GM08714 (cell line): ENCODE measurements around the gene SSTR4.

Source experiments
- H3K4me3 ChIP-seq: fragments of 200-500 bp; sonication (Bioruptor generic); 2 replicates; pipeline ENCODE4 v1.5.1; 2014; ENCODE audit warnings: mild to moderate bottlenecking, low read length, inconsistent platforms
- ZNF274 ChIP-seq: IDR thresholded peaks from 2 replicates; pipeline ENCODE4 v1.6.1; 2012; ENCODE audit warnings: mild to moderate bottlenecking, low read depth, low read length

SSTR4 gene

GRCh38 chr20:23007886-23008655 is 27.0 kb upstream of the SSTR4 start:
- no peak overlapping the region for H3K4me3 ChIP-seq

DNA sequence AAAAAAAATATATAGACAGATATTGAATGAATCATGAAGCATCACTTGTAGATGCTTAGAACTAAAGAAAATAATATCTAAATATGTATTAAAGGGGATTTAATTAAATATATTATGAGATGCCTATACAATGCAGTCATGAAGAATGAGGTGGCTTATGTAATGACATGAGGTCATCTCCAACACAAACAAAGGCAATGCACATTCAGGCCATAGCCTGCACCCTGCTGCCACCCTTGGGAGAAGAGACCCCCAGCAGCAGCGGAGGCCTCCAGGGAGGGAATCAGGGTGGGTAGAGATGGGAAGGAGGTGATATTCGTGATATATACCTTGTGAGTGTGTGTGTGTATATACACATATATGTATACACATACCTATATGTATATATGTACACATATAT is 26.4 kb upstream of the SSTR4 start:
- TF ChIP-seq ZNF274: no peak
- no peak overlapping the region for H3K4me3 ChIP-seq

More at GRCh38 chr20:23007886-23008655, 27.0 kb upstream of the SSTR4 start:
- no peak for TF ChIP-seq ZNF274

DNA sequence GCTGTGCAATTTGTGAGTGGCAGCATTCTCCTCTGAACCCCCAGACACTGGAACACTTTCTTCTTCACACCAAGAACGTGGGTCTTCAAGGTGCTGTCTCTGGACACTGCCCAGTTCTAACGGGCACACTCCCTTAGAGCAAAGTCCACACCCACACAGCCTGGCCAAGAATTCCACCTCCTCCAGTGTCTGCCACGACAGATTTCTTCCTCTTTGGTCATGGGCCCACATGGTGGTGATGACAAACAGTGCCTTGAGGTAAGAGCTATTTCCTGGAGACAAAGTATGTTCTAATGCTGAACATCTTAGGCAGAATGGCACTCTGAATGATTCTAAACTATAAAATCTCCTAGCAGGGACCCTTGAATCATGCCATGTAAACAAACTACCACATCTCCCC is 25.5 kb upstream of the SSTR4 start:
- no peak for TF ChIP-seq ZNF274
- no peak overlapping the region for H3K4me3 ChIP-seq

- H3K4me3 ChIP-seq: no peak overlapping the region
- TF ChIP-seq ZNF274: no peak
Measured at GRCh38 chr20:23010096-23010495, 25.0 kb upstream of the SSTR4 start.

- no peak overlapping the region for H3K4me3 ChIP-seq
- no peak for TF ChIP-seq ZNF274
Measured at GRCh38 chr20:23011008-23011721, 23.9 kb upstream of the SSTR4 start.

GRCh38 chr20:23013429-23013828 is 21.7 kb upstream of the SSTR4 start:
- TF ChIP-seq ZNF274: no peak
- H3K4me3 ChIP-seq: no peak overlapping the region

- TF ChIP-seq ZNF274: no peak
- H3K4me3 ChIP-seq: no peak overlapping the region
Measured at GRCh38 chr20:23017516-23017915, 17.6 kb upstream of the SSTR4 start.

GRCh38 chr20:23018432-23018831 is 16.7 kb upstream of the SSTR4 start:
- no peak for TF ChIP-seq ZNF274
- no peak overlapping the region for H3K4me3 ChIP-seq

DNA sequence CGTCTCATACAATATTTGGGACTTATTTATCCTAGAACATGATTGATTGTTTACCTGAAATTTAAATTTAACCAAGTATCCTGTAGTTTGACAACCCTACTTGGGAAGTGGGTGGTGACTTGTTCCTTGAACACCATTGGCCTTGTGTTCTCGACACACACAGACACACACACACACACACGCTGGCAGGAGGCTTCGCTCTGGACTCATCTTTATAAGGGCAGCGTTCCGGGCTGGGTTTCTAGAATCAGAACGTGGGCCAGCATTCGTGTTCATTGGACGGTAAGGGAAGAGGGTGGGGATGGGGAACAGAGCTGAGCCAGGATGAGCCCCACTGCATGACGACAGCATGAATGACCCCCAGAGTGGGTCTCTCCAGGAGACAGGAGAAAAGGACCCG is 16.2 kb upstream of the SSTR4 start:
- TF ChIP-seq ZNF274: no peak
- H3K4me3 ChIP-seq: no peak overlapping the region

DNA sequence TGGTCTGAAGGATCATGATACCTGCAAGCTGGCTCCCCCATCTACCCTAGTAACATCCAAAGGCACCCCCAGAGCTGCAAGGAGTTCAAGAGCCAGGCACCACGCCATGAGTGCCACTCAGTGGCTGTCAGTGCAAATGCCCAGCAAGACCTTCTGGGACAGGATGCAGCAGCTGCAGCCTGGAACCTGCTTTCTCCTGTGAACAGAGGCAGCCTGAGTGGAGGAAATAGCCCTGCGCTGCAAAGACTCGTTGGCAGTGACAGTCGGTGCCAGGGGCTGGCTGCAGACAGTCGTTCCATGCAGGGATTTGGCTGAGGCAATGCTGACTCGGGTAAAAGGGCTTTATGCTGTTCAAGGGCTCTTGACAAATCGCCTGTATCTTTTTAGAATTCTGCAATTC is 15.7 kb upstream of the SSTR4 start:
- TF ChIP-seq ZNF274: no peak
- no peak overlapping the region for H3K4me3 ChIP-seq

DNA sequence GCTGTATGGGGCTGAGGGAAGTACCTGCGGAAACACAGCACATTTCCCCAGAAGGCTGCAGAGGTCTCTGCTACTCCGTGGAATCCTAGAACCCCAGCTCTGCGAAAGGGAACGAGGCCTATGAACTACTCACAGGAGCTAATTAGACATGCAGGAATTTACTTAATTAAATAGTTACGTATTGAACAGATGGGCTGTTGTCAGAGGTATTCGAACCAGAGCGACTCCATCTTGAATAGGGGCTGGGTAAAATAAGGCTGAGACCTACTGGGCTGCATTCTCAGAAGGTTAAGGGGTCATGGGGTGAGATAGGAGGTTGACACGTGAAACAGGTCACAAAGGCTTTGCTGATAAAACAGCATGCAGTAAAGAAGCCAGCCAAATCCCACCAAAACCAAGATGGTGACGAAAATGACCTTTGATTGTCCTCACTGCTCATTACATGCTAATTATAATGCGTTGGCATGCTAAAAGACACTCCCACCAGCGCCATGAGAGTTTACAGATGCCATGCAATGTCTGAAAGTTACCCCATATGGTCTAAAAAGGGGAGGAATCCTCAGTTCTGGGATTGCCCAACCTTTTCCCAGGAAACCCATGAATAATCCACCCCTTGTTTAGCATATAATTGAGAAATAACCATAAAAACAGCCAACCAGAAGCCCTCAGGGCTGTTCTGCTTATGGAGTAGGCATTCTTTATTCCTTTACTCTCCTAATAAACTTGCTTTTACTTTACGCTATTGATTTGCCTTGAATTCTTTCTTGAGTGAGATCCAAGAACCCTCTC is 14.7 kb upstream of the SSTR4 start:
- TF ChIP-seq ZNF274: no peak

DNA sequence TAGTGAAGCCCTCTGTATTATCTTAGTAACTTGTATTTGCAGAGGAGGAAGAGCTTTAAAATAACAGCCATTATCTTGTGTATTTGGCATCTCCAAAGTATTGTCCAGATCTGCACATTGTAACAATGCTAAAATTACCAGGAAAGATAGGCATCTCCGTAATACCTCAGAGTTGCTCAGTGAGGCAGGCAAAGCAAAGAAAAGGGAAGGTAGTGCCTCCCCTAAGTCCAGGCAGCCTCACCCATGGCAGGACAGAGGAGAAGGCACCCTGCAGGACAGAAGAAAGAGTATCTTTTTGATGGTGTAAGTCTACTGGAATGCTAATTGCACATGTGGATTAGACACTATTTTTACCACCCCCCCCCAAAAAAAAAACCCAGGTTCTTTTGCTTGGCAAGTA is 13.6 kb upstream of the SSTR4 start:
- H3K4me3 ChIP-seq: no peak overlapping the region
- no peak for TF ChIP-seq ZNF274

More for the DNA sequence above, 14.7 kb upstream of the SSTR4 start:
- H3K4me3 ChIP-seq: no peak overlapping the region

- no peak overlapping the region for H3K4me3 ChIP-seq
Measured at GRCh38 chr20:23021951-23022350, 13.2 kb upstream of the SSTR4 start.

GRCh38 chr20:23022849-23023248 is 12.3 kb upstream of the SSTR4 start:
- no peak for TF ChIP-seq ZNF274
- H3K4me3 ChIP-seq: no peak overlapping the region

More at GRCh38 chr20:23021951-23022350, 13.2 kb upstream of the SSTR4 start:
- TF ChIP-seq ZNF274: no peak
